HK-2 (cell line): Measurements from ENCODE around the gene ZNF385A.

Source experiments
- DNase-seq: peaks from one replicate; pipeline ENCODE4 v3.0.0-alpha.2; 2018; ENCODE audit not compliant: unreplicated experiment

ZNF385A gene

DNA sequence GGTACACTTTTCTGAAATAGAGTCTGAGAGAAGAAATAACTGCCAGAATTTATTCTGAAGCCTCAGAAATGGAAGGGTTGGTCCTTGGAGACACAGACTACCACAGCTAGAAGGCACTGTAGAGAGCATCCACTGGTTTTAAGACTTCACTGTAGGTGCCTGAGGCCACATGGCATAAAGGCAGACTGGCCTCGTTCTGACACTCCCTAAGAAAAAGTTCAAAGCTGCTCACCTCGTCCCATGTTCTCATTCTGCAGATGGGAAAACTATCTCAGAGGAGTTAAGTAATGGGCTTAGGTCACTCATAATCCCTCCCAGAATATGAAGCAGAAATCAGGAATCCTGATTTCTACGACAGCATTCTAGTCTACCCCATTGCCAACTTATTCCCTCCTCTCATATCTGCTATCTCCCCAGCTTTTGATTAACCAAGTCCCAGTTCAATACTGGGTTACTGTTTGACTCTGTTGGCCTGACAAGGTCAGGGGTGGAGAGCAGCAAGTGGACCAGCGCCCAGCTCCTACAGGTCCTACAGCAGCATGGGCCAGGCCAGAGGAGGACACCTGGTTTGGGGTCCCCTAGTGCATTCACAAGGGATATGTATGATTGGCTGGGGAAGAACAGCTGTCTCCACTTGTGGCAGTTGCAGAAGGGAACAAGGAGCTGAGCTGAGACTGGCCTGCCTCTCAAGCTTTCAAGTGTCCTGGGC lies 30.8 kb upstream of the ZNF385A start:
- DNase-seq = no peak

GRCh38 chr12:54413284-54414190 lies 29.0 kb upstream of the ZNF385A start:
- DNase-seq = no peak

GRCh38 chr12:54412786-54413185 lies 28.3 kb upstream of the ZNF385A start:
- no peak for DNase-seq

DNA sequence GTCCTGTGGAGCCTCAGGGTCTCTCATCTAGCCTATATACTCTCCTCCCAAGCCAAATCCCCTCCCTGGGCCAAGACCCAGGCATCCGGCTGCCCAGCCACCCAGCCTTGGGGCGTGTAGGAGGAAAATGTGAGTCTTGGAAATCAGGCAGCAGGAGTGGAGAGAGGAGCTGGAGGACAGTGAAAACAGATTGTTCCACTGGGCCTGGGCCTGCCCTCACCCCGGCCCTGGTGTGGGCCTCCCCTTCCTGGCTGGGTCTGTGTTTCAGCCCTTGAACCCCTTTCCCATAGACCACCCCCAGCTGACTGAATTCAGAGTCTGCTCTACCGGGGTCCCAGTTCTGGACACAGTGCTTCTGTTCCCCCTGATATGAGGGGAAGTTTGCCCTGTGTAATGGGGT lies 27.8 kb upstream of the ZNF385A start:
- DNase-seq = no peak

- peak; percentile 89 for DNase-seq
Observed at GRCh38 chr12:54411391-54412241, 27.1 kb upstream of the ZNF385A start.

- DNase-seq = no peak
Observed at GRCh38 chr12:54409267-54409666, 24.7 kb upstream of the ZNF385A start.

- no peak for DNase-seq
Observed at GRCh38 chr12:54407183-54407905, 22.8 kb upstream of the ZNF385A start.

DNA sequence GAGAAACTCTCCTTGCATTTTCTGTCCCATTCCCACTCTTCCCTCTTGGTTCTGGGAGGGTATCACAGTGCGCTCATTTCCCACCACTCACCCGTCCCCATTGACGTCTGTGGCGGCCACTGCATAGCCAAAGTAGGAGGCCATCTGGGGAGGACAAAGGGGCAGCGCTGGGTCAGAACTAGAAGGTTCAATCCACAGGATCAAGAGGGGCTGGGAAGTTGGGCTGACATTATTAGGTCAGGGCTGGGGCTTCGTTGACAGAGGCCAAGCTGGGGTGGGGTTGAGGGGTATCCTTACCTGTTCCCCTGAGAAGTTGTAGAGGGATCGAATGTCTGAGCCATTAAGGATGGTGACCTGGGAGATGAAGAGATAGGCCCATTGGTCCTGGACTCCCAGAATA lies 21.0 kb upstream of the ZNF385A start:
- no peak for DNase-seq

DNA sequence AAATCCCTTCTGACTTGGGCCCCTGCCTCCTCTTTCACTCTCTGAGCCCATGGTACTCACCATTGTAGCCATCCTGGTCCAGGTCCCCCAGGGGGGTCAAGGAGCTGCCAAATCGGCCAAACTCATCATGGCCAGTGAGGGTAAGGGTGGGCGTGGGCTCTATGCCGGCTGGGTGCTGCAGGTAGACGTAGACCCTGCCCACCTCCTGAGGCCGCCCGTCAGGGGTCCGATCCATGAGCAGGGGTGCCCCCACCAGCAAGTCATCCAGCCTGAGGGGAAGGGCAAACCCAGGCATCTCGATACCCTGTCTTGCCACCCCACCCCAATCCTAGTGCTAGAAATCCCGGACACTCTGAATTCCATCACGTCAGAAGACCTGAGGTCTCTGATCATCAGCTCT lies 20.6 kb upstream of the ZNF385A start:
- DNase-seq = no peak

GRCh38 chr12:54404061-54405004 lies 19.8 kb upstream of the ZNF385A start:
- DNase-seq = no peak

DNA sequence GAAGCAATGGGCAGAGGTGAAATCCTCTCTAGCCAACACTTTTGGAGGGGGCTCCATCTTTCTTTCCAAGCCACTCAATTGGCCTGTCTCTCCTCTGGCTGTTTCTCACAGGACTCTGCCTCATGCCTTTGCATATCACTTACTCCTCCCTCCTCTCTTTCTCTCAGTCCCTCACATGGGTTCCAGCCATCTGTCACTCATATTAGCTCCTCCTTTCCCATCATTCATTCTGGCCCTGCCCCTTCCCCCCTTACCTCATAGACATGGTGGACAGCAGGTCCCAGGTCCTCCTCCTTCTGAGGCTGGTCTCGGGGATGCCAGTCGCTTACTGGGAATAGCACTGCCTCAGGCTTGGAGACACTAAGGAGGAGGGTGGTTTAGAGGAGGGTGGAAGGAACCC lies 16.6 kb upstream of the ZNF385A start:
- no peak for DNase-seq

DNA sequence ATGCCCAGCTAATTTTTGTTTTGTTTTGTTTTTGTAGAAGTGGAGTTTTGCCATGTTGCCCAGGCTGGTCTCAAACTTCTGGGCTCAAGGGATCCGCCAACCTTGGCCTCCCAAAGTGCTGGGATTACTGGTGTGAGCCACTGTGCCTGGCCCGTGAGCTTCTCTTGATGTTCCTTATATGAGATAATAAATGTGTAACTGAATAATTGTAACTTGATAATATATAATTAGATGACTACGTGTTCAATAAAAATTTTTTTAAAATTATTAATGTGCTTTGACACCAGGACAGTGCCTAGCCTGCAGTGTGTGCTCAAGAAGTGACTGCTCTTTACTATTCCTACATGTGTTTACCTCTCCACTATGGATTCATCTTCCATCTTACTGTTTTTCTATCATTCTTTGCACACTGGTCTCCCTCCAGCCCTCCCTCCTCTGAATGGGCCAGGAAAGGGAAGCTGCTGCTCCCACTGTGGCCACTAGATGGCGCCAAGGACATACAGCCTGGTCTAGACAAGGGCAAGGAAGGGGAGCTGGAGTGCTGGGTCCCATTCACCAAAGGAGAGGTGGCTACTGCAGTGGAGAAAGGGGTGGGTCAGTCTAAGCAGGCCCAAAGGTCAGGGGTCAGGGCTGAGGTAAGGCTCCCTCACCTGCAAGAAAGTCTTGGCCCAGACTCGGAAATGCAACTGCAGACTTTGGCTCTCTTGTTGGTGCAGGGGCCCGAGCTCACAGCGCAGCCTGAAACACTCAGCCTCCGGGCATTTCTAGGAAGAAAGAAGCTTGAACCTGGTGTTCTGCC lies 14.7 kb upstream of the ZNF385A start:
- DNase-seq = peak; percentile 91

DNA sequence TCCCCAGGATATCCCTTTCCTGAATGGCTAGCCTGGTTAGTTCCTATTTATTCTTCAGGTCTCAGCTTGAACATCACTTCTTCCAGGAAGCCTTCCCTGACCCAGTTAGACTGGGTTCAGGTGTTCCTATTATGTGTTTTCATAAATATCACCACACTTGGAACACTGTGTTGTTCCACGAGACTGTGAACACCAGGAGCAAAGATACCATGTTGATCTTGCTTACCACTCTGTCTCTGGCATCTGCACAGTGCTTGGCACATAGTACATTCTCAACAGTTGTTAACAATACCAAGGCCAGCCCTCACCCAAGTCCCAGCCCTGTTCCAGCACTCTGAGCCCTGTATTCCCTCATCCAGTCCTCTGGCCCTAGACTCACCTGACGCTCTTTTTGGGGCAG lies 13.7 kb upstream of the ZNF385A start:
- no peak for DNase-seq

DNA sequence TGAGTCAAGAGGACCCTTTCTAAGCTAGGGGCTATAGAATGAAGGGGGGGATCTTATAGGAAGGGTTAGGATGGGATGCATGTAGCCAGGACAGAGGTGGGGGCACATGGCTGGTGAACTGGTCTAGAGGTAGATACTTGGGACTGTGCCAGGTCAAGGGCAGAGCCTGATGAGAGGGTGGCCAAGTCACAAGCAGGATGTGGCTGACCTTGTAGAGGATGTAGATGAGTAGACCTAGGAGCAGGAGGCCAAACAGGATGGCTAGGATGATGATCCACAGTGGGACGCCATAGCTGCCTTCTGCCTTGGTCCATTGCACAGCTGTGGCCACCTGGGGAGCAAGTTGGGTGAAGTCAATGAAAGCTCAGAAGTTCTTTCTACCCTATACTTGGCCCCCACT lies 12.6 kb upstream of the ZNF385A start:
- no peak for DNase-seq

DNA sequence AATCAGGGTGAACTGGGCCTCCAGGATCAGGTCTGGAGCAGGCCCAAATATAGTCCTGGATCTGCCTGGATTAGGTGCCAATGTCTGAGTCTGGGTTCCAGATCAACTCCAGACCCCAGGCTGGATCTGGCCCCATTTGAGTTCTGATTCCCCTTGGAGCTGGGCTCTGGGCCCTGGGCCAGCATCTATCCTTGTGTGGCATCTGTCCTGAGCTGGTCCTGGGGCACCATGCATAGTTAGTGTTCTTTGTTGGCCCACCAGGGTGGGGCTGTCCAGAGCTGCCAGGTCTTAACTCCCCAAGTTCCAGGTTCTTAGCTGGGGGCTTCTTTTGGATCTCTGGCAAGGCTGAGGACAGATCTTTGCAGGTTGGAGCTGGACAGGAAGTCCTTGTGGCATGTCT lies 11.0 kb upstream of the ZNF385A start:
- DNase-seq = no peak

GRCh38 chr12:54394986-54395385 lies 10.5 kb upstream of the ZNF385A start:
- DNase-seq = no peak

DNA sequence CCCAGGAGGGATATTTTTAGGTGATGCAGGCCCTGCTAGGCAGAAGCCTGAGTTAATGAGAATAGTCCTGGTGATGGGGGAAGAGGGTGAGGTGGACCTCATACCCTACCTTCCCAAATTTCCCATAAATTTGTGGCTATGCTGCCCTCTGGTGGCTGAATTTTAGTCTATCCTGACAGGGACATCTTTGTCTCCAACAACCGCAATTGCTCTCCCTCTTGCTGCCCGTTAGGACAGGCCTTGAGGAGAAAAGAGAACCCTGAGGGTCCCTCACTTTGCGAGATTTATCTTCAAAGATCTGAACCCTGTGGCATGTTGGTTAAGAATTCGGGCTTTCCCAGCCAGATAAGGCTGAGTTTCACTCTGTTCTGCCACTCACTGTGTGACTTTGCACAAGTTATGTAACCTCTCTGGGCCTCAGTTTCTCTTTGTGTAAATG lies 9.8 kb upstream of the ZNF385A start:
- DNase-seq = no peak

DNA sequence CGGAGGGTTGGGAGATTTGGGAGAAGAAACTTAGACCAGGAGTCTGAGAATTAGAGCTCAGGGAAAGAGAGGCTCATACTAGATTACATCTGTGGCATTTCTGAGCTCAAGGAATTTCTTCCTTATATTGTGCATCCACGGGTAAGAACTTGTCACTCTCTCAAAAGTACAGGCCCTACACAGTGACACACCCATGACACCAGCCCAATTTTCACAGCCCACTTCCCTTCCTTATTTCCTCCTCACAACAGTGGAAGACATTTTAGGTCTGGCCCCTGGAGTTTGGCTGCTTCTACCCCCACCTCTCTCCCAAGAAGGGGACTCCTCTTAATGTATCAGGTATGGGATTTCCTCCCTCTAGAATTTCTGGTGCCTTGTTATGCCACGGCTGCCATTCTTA lies 9.2 kb upstream of the ZNF385A start:
- DNase-seq = no peak

DNA sequence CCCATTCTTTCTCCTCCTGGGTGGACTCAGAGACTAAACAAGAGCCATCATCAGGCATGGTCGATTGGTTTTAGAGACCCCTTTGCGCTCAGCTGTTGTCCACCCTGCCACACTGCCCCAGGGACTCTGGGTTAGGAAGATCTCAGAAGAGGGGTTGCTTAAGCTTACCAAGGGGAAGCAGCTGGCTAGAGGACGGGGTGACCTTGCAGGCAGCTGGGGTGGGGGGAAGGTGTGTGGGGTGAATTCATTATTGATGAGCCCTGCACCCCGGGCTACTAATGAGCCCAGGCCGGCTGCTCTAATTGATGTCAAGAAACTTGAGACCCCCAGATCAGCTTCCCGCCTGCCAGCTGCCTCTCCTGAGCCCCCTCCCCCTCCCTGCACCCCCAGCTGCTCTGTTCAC lies 8.7 kb upstream of the ZNF385A start:
- no peak for DNase-seq
